Choroid plexus epithelial cell (primary cell): ENCODE measurements around the gene MAGIX.

Experiments used
- DNase-seq: peaks from one replicate; pipeline ENCODE4 v3.0.0-alpha.2; 2010; ENCODE audit warnings: low read depth
- H3K4me3 ChIP-seq: 2 replicates; pipeline ENCODE4 v1.5.1; 2011; ENCODE audit warnings: low read depth, mild to moderate bottlenecking, control low read depth, low read length, moderate library complexity
- CTCF ChIP-seq: conservative IDR thresholded peaks from 2 replicates; pipeline ENCODE4 v1.5.1; 2011; ENCODE audit warnings: low read depth, mild to moderate bottlenecking, control low read depth, inconsistent platforms, low read length, moderate library complexity

MAGIX gene

GRCh38 chrX:49203536-49203935 lies 41.0 kb downstream of the MAGIX start:
- no peak for TF ChIP-seq CTCF
- DNase-seq = no peak
- no peak overlapping the region for H3K4me3 ChIP-seq

- TF ChIP-seq CTCF = no peak
- no peak overlapping the region for H3K4me3 ChIP-seq
- DNase-seq = no peak
These were observed 41.5 kb downstream of the MAGIX start for GRCh38 chrX:49204017-49204416.

GRCh38 chrX:49204709-49205108 lies 42.2 kb downstream of the MAGIX start:
- DNase-seq = no peak
- H3K4me3 ChIP-seq = no peak overlapping the region
- TF ChIP-seq CTCF = no peak

- no peak for DNase-seq
- no peak overlapping the region for H3K4me3 ChIP-seq
- TF ChIP-seq CTCF = no peak
These were observed 42.9 kb downstream of the MAGIX start for GRCh38 chrX:49205443-49205842.

- TF ChIP-seq CTCF = no peak
- no peak for DNase-seq
- H3K4me3 ChIP-seq = no peak overlapping the region
These were observed 44.0 kb downstream of the MAGIX start for GRCh38 chrX:49206543-49206942.

- H3K4me3 ChIP-seq = no peak overlapping the region
- TF ChIP-seq CTCF = no peak
- no peak for DNase-seq
These were observed 45.8 kb downstream of the MAGIX start for GRCh38 chrX:49208399-49208798.

GRCh38 chrX:49209434-49210251 lies 47.1 kb downstream of the MAGIX start:
- no peak for DNase-seq
- no peak for TF ChIP-seq CTCF
- no peak overlapping the region for H3K4me3 ChIP-seq
